IPS-18c (cell line): Measurements from ENCODE around the gene WDR7.

Source experiments
- H3K4me3 ChIP-seq: 2 replicates; pipeline ENCODE4 v1.7.0; 2013; ENCODE audit warnings: low read depth, mild to moderate bottlenecking, low read length, moderate library complexity; ENCODE audit not compliant: insufficient read depth
- H3K9me3 ChIP-seq: one replicate; pipeline ENCODE4 v1.6.1; 2013; ENCODE audit warnings: mild to moderate bottlenecking, low read length, moderate library complexity; ENCODE audit not compliant: control insufficient read depth, insufficient read depth

The WDR7 gene

GRCh38 chr18:56889621-56890020, 238.5 kb downstream of the WDR7 start:
- Histone ChIP-seq H3K9me3 (no peaks in the 10 kb centered on the region), H3K4me3 (no peak overlapping the region)

GRCh38 chr18:56890632-56891031, 239.5 kb downstream of the WDR7 start:
- H3K9me3 ChIP-seq: no peaks in the 10 kb centered on the region
- no peak overlapping the region for H3K4me3 ChIP-seq

GRCh38 chr18:56891116-56891515, 240.0 kb downstream of the WDR7 start:
- H3K4me3 ChIP-seq: no peak overlapping the region
- H3K9me3 ChIP-seq: no peaks in the 10 kb centered on the region

- no peaks in the 10 kb centered on the region for H3K9me3 ChIP-seq
- H3K4me3 ChIP-seq: no peak overlapping the region
These were observed 240.7 kb downstream of the WDR7 start for GRCh38 chr18:56891870-56892269.

- Histone ChIP-seq H3K9me3 (no peaks in the 10 kb centered on the region), H3K4me3 (no peak overlapping the region)
These were observed 246.0 kb downstream of the WDR7 start for GRCh38 chr18:56897122-56897521.

- Histone ChIP-seq H3K9me3 (no peaks in the 10 kb centered on the region), H3K4me3 (no peak overlapping the region)
These were observed 248.5 kb downstream of the WDR7 start for GRCh38 chr18:56899660-56900059.

GRCh38 chr18:56900195-56901094, 249.3 kb downstream of the WDR7 start:
- Histone ChIP-seq H3K9me3 (no peaks in the 10 kb centered on the region), H3K4me3 (no peak overlapping the region)

GRCh38 chr18:56901919-56902318, 250.8 kb downstream of the WDR7 start:
- Histone ChIP-seq H3K9me3 (no peaks in the 10 kb centered on the region), H3K4me3 (no peak overlapping the region)

GRCh38 chr18:56902653-56903052, 251.5 kb downstream of the WDR7 start:
- H3K4me3 ChIP-seq: no peak overlapping the region
- no peaks in the 10 kb centered on the region for H3K9me3 ChIP-seq

GRCh38 chr18:56903686-56904085, 252.5 kb downstream of the WDR7 start:
- Histone ChIP-seq H3K4me3 (no peak overlapping the region), H3K9me3 (no peaks in the 10 kb centered on the region)

GRCh38 chr18:56907771-56908170, 256.6 kb downstream of the WDR7 start:
- H3K4me3 ChIP-seq: no peak overlapping the region
- no peaks in the 10 kb centered on the region for H3K9me3 ChIP-seq

GRCh38 chr18:56910237-56910636, 259.1 kb downstream of the WDR7 start:
- H3K9me3 ChIP-seq: no peaks in the 10 kb centered on the region
- no peak overlapping the region for H3K4me3 ChIP-seq

- Histone ChIP-seq H3K9me3 (no peaks in the 10 kb centered on the region), H3K4me3 (no peak overlapping the region)
These were observed 259.8 kb downstream of the WDR7 start for GRCh38 chr18:56910967-56911366.

- Histone ChIP-seq H3K9me3 (no peaks in the 10 kb centered on the region), H3K4me3 (no peak overlapping the region)
These were observed 262.8 kb downstream of the WDR7 start for GRCh38 chr18:56913941-56914340.

GRCh38 chr18:56919190-56919589, 268.0 kb downstream of the WDR7 start:
- H3K9me3 ChIP-seq: no peaks in the 10 kb centered on the region

GRCh38 chr18:56921896-56922480, 270.8 kb downstream of the WDR7 start:
- Histone ChIP-seq H3K9me3 (no peaks in the 10 kb centered on the region), H3K4me3 (no peak overlapping the region)

More at GRCh38 chr18:56919190-56919589, 268.0 kb downstream of the WDR7 start:
- no peak overlapping the region for H3K4me3 ChIP-seq

GRCh38 chr18:56926734-56927133, 275.6 kb downstream of the WDR7 start:
- H3K9me3 ChIP-seq: no peaks in the 10 kb centered on the region
- H3K4me3 ChIP-seq: no peak overlapping the region

GRCh38 chr18:56927786-56928185, 276.6 kb downstream of the WDR7 start:
- no peaks in the 10 kb centered on the region for H3K9me3 ChIP-seq
- H3K4me3 ChIP-seq: no peak overlapping the region
